ENCODE measurements around the gene MKLN1.

- TF ChIP-seq GATA3 (IDR thresholded peaks at IDR 0.05; ENCODE audit: low read depth, low read length) (no peak), GATA2 (IDR thresholded peaks at IDR 0.05; ENCODE audit: low read depth, low read length) (no peak)
Observed at GRCh38 chr7:131505636-131506557, 178.2 kb downstream of the MKLN1 start.

Data from SH-SY5Y (cell line).